Measurements from ENCODE around the gene LGALSL.

LGALSL gene

DNA sequence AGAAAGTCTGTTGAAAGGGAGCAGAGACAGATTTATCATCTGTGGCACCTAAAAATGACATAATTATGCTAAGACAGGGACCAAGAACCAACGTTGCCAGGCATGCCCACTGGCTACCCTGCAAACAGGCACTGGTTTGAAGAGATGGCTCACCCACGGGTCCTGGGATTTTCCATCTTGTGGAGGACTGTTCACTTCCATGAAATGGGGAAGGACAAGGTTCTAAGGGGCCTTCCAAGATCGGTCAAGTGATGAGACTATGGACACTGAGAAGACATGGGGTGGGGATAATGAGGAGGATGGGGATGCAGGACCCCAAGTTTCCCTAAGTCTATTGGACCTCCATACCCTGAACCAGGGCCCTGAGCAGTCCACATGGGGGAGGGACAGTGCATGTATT is 18.9 kb downstream of the LGALSL start:
- no peak for DNase-seq

DNA sequence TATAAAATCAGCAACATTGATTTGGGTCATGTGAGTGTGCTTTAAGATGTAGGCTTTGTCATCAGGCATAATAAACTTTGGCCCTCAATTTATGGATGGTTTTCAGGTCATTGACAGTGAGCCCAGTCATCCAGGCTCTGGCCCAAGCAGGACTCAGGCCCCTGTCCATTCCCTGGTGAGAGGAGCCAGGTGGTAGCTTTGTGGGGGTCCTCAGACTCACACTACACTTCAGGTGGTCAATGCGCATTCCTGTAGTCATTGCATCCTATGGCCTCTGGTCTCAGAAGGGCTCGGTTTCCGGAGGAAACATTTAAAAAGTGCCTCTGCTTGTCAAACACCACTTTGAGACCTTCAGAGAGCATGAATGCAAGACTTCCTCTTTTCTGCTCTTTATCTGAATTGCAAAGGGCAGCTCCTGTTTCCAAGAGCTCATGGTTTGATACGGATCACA is 20.2 kb downstream of the LGALSL start:
- no peak for DNase-seq

DNA sequence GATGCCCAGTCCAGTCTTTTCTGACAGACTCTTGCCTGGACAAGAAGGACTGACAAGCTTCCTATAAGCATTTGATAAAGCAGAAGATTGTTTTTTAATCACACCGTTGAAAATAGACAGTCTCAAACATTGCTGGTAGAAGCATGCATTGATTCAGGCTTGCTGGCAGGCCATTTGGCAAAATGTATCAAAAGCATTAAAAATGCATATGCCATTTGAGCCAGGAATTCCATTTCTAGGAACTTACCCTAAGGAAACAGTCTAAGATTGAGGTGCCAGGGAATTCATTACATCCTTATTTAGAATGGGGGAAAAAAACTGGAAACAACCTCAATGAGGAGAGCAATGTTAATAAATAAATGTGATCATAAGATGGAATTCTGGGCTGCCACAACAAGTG is 20.7 kb downstream of the LGALSL start:
- DNase-seq: no peak

DNA sequence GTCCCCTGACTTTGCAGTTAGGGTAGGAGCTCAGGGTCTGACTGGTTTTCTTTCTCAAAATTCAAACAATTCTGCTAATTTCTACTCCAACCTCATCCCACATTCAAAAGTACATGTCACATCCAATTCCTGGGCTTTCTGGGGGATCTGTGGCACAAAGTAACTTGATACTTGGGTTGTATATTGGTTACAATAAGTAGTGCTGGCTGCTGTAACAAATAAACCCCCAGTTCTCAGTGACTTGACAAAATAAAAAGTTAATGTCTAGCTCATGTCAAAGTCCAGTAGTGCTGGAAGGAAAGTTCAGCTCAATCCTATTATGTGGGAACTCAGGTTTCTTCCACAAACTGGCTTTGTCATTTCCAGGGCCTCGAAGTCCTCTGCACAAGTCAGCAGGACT is 23.1 kb downstream of the LGALSL start:
- DNase-seq: no peak

DNA sequence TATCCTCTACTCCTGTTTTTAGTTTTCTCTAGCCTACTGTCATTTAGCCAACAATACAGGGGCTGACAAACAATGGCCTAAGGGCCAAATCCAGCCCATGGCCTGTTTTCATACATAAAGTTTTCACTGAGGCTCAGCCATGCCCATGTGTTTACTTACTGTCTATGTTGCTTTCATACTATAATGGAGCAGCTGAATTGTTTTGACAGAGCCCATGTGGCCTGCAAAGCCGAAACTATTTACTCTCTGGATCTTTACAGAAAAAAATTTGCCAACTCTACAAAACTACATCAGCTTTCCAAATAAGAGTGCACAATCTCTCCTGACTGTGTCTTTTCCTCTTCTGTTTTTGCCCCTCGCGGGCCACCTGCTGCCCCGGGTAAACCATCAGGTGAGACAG is 24.0 kb downstream of the LGALSL start:
- no peak for DNase-seq

DNA sequence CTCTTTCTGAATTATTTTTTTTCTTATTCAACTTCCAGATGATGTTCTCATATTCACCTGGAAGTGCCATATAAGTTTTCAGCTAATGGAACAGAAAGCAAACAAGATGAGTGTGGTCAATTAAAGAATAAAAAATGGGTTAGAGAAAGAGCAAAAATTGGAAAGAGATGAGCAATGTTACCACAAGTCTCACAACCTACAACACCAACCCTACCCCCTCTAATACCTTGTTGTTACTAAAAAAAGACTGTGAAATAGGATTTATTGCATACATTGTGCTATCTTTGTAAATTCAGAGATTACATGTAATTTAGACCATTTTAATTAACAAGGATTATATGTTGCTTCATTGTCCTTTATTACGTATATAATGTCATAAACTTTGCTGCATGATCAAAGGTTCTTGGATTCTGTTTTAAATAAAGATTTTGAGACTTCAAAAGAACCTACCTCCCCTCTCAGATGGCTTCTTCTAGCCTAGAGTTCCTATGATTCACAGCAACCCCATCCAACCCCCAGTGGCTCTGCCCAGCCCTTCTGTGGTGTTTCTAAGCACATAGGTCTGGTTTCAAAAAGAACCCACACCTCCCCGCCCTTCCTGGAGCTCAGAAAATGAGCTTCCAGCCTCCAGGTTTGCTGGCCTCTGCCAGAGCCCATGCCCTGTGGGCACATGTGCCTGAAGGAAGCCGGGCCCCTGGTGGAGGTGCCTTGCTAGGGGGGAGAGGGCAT is 24.7 kb downstream of the LGALSL start:
- no peak for DNase-seq

DNA sequence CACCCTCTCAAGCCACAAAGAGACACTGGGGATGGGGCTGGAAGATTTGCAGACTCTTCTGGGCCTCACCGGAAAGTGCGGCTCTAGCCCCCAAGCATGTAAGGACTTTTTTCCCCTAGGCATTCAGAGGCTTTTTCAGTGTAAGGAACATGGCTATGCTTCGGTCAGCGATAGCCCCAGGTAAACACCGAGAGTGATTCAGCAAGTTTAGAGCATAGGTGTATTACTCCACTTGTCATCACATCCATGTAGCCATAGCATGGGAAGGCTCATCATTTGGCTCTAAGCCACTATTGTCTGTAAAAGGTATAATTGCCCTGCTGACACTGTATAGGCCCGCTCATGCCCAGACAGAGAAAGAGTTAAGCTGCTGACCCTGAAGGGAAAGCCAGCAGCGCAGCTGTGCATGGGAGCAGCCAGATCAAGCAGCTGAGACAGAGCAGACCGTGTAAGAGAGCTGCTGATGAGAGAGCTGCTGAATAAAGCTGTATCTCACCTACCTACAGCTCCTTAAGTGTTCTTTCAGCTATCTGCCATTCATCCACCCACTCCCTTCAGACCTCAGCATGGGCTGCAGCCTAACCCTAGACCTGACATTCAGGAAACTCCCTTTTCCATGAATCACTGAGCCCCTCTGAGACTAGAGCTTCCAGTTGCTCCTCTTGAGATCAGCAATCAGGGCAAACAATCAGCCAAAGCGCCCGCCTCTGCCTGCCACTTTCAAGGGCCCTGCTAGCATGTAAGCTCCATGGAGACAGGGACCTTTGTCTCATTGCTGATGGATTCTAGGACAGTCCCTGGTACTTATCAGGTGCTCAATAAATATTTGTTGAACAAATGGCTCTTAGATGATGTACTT is 25.5 kb downstream of the LGALSL start:
- no peak for DNase-seq

DNA sequence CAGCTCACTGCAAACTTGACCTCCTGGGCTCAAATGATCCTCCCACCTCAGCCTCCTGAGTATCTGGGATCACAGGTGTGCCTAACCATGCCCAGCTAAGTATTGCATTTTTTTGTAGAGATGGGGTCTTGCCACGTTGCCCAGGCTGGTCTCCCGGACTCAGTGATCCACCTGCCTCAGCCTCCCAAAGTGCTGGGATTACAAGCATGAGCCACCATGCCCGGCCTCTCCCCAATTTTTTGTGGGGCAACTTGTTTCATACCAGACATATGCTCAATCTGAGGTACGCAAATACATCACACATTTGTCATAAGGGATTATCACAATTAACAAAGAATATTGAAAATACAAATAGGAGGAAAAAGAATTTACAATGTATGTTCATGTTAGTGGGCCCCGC is 27.7 kb downstream of the LGALSL start:
- no peak for DNase-seq

DNA sequence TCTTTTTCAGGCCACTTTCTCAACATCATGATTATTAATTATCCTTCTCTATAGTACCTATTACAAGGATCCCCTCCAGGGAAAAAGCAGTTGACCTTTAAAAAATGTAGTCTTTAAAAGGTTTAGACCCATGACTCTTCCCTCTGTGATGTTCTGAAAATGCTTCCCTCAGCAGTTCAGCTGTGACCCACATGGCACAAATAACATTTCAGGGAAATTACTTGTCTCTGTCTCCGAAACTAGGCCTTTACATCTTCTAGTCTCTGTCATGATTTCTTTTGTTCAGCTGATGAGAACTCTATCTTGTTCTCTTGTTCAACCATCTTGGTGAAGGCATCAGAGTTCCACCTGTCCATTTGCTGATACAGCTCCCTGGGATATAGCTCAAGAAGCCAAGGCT is 28.3 kb downstream of the LGALSL start:
- DNase-seq: no peak

DNA sequence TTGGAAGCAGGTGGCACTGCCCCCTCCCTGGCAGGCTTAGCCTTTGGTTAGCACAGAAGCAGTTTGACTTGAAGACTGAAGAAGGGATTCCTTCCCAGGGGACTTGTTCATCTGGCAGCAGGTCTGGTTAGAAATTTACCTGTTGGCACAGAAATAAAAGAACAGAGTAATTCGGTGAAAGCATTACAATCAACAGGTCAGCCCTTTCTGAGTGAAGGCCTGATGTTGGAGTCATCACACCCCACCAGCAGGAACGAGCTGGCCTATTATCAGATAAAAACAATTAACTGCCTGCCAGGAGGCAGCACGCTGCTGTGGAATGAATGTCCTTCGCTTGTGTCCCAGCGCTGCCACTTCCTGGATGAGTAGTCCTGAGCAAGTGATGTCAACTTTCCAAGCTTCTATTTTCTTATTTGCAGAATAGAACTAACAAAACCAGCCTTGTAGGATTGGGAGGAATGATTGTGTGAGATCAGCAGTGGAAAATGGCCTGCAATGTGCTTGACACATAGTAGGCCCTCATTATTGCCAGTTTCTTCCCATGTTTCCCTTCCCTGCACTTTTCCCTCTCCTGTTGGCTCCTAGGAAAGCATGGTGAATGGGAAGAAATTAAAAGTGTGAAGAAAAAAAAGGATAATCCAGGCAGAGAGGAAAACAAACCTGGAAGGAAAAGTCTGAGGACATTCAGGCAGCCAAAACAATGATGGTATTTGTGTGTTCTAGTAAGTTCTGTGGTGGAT is 29.0 kb downstream of the LGALSL start:
- DNase-seq: no peak

DNA sequence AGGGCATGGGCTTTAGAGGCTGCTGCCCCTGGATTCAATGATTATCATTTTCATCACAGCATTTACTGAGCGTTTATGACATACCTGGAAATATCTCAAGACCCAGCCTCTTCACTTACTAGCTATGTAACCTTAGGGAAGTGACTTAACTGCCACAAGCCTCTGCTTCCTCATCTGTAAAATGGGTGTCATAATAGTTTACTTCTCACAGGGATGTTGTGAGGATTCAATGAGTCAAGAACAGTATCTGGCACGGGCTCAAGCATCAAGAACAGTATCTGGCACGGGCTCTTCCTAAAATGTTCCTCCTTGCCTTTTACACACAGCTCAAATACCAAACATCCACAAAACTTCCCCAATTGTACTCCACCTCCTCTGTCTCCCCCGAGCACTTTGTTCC is 31.4 kb downstream of the LGALSL start:
- no peak for DNase-seq

DNA sequence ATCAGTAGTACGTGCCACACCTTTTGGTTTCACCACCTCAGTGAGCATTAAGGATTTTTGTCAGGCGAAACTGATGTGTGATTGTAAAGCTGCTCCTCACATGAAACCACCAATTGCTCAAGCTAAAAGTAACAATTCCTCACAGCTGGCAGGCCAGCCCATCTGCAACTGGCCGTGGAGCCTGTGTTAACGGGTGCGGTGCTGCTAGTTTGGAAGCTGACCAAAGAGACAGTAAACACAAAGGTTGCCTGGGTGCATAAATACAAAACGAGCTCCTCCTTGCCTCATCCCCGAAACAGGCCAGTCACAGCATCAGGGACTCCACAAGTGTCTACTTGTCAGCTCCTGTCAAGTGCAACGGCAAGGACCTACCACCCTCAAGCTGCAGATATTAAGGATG is 32.0 kb downstream of the LGALSL start:
- DNase-seq: peak; percentile 67

DNA sequence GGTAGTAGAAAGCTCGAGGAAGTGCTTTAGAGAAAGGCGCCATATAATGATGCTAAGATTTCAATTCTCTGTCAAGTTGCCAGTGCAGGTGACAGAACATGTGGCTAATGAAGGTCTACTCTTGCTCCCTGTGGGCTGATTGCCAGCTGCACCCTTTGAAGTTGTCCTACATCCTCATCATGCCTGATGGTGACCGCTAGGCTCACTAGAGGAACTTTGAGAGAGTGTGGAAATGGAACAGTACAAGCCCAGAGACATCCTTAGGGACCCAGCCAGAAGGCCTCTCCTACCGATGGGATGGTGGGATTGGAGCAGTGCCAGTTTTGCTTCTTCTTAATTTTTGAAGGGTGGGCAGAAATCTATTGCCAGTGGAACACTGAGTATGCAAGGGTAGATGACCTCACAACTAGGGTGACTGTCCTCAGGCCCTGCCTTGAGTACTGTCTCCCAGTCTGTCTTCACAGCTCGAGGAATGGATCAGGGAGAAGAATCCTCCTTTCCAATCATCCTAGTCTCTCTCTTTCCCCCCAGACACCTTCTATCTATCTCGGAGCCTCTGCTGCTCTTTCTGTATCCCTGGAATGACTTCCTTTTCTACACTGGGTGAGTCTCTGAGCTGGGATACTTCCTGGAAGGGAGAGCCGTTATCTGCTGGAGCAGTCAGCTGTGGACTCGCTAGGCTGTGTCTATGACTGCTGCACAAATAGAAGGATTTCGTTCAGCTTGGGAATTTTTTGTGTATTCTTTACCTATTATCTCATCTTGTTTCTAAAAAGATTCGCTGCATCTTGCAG is 33.5 kb downstream of the LGALSL start:
- DNase-seq: no peak

DNA sequence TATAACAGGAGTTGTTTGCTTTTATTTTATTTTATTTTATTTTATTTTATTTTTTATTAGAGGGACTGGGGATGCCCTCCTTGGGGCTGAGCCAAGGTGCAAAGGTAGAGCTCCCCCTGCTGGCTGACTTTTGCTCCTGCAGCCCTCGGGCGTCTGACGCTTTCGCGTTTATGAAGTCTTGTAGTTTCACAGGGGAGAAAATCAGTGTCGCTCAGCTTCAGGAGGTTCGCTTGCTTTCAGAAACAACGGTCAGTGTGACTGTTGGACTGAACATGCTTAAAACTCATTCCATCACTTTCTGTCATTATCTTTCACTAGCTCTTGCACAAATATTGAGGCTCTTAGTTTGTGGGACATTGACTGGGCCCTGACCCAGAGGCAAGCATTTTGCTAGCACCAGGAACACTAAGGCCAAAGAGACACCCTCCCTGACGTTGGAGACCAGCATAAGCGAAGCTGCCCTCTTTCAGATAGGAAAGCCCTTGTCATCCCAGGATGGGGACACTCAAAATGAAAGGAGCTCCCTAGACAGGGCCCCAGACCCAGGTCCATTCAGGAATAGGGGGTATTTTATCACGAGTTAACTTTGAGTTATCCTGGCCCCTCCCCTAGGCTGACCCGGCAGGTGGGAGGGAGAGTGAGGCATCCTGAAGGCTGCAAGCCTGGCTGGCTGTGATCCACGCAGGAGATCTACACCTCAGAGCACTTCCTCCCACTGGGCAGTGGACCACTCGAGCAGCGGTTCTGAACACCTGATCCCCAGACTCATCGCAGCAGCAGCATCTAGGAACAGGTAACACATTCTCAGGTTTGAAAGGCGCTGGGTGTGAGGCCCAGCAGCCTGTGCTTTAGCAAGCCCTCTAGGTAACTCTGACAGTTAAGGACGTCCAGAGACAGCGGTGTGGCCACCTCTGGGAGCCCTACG is 34.4 kb downstream of the LGALSL start:
- peak; percentile 49 for DNase-seq

DNA sequence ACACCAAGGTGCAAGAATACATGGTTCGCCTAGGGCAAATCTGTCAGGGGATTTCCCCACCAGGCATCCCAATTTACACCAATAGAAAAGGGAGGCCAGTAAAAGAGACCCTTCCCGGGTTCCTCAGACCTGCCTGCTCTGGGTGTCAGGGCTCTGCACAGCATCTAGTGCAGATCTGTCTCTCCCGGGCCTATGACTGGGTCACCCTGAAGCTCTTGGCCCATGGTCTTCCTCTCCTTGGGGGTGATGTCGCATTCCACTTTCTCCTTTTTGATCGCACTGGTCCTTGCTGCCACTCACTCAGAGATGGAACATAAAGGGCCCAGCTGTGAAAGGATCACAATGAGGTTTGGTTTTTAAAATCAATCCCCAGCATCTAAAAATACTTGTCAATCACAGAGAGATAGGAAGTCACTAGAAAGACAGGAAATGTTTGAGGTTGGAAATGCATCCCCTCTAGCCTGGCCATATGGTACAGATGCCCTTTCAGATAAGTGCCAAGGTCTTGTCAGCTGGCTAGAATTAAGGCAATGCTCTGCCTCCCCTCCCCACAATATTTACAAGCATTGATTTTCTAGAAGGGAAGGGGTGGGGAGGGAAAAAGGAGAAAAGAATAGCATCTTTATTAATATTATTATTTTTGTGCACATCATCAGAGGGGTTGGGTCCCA is 35.3 kb downstream of the LGALSL start:
- DNase-seq: no peak

DNA sequence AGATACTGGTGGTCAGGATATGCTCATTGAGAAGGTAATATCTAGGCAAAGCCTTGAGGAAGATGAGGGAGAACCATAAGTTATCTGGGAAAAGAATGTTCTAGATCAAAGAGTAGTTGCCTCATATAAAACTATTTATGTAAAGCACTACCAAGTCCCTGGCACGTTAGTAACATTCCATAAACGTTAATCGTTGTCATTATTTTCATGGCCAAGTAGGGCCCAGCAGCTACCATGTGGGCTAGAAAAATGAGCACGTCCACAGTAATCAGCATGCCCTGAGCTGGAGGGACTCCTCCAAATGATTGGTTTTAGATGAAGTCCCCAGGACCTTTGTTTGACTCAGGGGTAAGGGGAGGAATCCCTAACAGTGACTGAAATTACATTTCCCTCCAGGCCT is 37.5 kb downstream of the LGALSL start:
- no peak for DNase-seq

DNA sequence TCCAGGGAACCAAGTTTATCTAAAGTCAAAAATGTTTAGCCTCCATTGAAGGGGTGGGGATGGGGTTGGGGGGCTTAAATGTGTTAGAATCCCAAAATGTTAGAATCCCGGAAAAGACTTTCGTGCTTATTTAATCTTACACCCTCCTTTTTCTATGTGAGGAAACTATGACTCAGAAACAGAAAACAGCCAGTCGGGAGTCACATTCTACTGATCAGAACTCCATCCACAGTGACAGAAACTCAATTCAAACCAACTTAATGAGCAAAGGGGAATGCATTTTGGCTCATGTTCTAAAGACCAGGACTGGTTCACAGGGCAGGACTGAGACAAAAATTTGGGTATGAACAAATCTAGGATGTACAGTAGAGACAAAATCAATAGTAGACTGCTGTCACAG is 38.3 kb downstream of the LGALSL start:
- DNase-seq: no peak

DNA sequence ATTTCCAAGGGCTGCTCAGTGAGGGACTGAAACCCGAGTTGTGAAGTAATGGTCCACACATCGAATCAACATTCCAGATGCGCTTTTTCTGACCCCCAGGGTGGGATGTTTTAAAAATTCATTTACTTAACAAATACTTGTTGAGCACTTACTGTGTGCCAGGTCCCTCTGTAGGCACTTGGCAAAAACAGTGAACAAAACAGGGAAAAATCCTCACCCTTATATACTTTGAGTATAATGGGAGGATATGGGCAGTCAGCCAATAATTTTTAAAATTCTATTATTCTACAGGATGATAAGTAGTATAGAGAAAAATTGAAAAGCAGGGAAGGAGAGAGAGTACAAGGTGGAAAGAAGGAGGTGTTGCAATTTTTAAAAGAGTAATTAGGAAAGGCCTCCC is 38.9 kb downstream of the LGALSL start:
- no peak for DNase-seq

DNA sequence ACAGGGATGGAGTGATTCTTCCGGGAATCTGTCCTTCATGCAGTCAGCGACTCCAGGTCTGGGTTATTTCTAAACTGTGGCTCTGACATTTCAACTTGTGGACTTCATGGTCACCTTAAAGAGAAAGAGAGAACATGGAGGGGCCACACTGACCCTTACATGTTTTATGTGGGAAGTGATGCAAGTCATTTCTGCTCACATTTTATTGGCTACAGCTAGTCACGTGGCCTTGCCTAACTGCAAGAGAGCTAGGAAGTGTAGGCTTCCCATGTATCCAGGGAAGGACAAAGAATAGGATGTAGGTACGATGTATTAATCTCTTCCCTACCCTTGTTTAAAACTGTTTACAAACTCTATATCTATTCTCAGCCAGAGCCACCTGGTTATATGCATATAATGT is 39.8 kb downstream of the LGALSL start:
- DNase-seq: no peak

DNA sequence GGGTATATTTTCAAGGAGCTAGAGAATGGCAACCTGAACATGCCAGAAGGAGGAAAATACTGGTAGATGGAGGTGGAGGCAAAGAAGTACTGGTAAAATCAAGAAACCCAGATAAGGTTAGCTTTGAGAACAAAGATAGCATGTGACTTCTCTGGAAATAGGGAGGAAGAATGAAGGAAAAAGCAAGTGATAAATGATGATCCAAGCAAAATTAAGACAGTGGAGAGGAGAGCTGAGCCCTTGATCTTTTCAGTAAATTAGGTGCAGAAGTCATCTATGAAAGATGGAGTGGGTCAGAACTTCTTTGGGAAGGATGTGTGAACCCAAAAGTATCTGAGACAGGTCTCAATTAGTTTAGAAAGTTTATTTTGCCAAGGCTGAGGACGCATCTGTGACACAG is 44.5 kb downstream of the LGALSL start:
- no peak for DNase-seq

DNA sequence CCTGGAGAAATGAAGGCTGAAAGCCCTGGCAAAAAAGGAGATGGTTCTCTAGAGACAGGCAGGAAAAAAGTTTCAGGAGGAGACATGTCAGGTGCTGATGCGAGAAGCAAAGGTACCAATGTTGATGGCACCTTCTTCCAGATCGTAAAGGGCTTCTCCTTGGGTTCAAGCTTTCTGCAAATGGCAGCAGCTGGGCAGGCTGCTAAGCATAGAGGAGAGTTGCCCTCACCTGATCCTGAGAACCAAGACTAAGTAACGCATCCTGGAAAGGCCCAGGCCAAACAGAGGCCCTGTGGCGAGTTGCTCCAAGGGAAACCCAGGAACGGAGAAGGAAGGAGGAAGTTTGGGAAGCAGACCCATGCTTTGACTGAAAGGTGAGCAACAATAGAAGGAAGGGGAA is 46.6 kb downstream of the LGALSL start:
- no peak for DNase-seq

Data from right hindlimb (tissue), 1 donor.